Breast epithelium (tissue), 3 donors: Measurements from ENCODE around the gene ABHD6.

Experiments
- POLR2A ChIP-seq: fragments of 450-650 bp; IDR thresholded peaks from one replicate; pipeline ENCODE4 v1.6.1; 2016; ENCODE audit warnings: antibody characterized with exemption, mild to moderate bottlenecking, moderate library complexity
- TF ChIP-seq, protein P1 (sequence below), 3 donors: fragments of 450-650 bp; IDR thresholded peaks; one replicate each; pipeline ENCODE4 v1.5.1; 2016 to 2017; ENCODE audit warnings: antibody characterized with exemption in 3 of 3, mild to moderate bottlenecking in 3 of 3, moderate library complexity in 3 of 3

GRCh38 chr3:58198362-58198761 is 39.2 kb upstream of the ABHD6 start:
- TF ChIP-seq, protein P1, sequence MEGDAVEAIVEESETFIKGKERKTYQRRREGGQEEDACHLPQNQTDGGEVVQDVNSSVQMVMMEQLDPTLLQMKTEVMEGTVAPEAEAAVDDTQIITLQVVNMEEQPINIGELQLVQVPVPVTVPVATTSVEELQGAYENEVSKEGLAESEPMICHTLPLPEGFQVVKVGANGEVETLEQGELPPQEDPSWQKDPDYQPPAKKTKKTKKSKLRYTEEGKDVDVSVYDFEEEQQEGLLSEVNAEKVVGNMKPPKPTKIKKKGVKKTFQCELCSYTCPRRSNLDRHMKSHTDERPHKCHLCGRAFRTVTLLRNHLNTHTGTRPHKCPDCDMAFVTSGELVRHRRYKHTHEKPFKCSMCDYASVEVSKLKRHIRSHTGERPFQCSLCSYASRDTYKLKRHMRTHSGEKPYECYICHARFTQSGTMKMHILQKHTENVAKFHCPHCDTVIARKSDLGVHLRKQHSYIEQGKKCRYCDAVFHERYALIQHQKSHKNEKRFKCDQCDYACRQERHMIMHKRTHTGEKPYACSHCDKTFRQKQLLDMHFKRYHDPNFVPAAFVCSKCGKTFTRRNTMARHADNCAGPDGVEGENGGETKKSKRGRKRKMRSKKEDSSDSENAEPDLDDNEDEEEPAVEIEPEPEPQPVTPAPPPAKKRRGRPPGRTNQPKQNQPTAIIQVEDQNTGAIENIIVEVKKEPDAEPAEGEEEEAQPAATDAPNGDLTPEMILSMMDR (IDR thresholded peaks at IDR 0.05) = no peak
- no peak for TF ChIP-seq POLR2A
